Lower lobe of right lung (tissue), 2 donors: Measurements from ENCODE around the gene BICC1. TPM values are rescaled to one million over a fixed set of nuclear protein-coding genes. Genes with fewer than 3 reads are reported as not detected.

Source experiments
- ATAC-seq, 2 donors: fragments of 200-7000 bp; cut with Tn5 transposase; one replicate each; pipeline ENCODE4 v1.9.1; 2020 to 2022; ENCODE audit warnings: mild to moderate bottlenecking in 2 of 2, moderate library complexity in 2 of 2
- DNase-seq: peaks from one replicate; pipeline ENCODE4 v3.0.0-alpha.2; 2020
- H3K27ac ChIP-seq: fragments of 200-600 bp; one replicate; pipeline ENCODE4 v1.8.0; 2022
- H3K27me3 ChIP-seq: fragments of 200-600 bp; one replicate; pipeline ENCODE4 v1.8.0; 2022; ENCODE audit warnings: low read depth
- H3K36me3 ChIP-seq: fragments of 200-600 bp; one replicate; pipeline ENCODE4 v1.8.0; 2022; ENCODE audit warnings: mild to moderate bottlenecking
- H3K4me1 ChIP-seq: fragments of 200-600 bp; one replicate; pipeline ENCODE4 v1.8.0; 2022
- H3K4me3 ChIP-seq: fragments of 200-600 bp; one replicate; pipeline ENCODE4 v1.8.0; 2022; ENCODE audit warnings: mild to moderate bottlenecking
- H3K9me3 ChIP-seq: fragments of 200-600 bp; one replicate; pipeline ENCODE4 v1.8.0; 2022
- intact Hi-C: fragments of 100-400 bp; cut with DNase I; formaldehyde crosslinking; loops from one replicate; pipeline ENCODE4 v1.11.0; 2022
- total RNA-seq: library from RNA; stranded (reverse); fragmentation: NEBNext Ultra II Directional; extraction: Animal tissue kit (Norgen Biotek cat#: 25700); gene quantifications from one replicate; pipeline ENCODE4 v1.2.1, GENCODE V29; 2021
- TF ChIP-seq, protein P1 (sequence below): fragments of 200-600 bp; IDR thresholded peaks from one replicate; pipeline ENCODE4 v1.8.0; 2022; ENCODE audit warnings: antibody characterized with exemption, mild to moderate bottlenecking
- donor health status: DM: no; HTN: yes; CAD: no; lungs with severe emphysema.

The BICC1 gene
- total RNA-seq, 1 donor from 2014 or later: 11.0 TPM

DNA sequence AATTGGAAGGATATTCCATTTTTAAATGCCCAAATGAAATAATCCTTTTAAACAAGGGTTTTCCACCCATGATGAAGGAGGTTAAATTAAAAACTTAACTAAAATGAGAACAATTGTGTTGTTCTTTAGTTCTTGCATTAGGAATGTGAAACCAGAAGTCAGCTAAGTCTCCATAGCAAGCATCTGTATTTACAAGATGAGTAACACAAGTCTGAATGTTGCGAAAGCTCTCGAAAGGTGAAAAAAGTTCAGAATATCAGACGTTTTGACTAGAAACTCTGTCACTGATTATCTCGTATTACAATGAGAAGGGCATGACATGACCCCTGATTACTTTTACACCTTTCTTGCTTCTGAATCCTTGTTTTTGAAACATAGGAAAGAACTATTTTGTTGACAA lies 149.6 kb downstream of the BICC1 start:
- Histone ChIP-seq H3K36me3 (no peaks in the 10 kb centered on the region), H3K9me3 (peaks cover 10% of the 10 kb centered on the region), H3K4me3 (no peak overlapping the region), H3K27me3 (no peaks in the 10 kb centered on the region), H3K27ac (no peak overlapping the region), H3K4me1 (peaks cover 5% of the 10 kb centered on the region)
- TF ChIP-seq, protein P1, sequence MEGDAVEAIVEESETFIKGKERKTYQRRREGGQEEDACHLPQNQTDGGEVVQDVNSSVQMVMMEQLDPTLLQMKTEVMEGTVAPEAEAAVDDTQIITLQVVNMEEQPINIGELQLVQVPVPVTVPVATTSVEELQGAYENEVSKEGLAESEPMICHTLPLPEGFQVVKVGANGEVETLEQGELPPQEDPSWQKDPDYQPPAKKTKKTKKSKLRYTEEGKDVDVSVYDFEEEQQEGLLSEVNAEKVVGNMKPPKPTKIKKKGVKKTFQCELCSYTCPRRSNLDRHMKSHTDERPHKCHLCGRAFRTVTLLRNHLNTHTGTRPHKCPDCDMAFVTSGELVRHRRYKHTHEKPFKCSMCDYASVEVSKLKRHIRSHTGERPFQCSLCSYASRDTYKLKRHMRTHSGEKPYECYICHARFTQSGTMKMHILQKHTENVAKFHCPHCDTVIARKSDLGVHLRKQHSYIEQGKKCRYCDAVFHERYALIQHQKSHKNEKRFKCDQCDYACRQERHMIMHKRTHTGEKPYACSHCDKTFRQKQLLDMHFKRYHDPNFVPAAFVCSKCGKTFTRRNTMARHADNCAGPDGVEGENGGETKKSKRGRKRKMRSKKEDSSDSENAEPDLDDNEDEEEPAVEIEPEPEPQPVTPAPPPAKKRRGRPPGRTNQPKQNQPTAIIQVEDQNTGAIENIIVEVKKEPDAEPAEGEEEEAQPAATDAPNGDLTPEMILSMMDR: no peak
- intact Hi-C loops: no loop called here
- DNase-seq (no peak), ATAC-seq (no peak)

DNA sequence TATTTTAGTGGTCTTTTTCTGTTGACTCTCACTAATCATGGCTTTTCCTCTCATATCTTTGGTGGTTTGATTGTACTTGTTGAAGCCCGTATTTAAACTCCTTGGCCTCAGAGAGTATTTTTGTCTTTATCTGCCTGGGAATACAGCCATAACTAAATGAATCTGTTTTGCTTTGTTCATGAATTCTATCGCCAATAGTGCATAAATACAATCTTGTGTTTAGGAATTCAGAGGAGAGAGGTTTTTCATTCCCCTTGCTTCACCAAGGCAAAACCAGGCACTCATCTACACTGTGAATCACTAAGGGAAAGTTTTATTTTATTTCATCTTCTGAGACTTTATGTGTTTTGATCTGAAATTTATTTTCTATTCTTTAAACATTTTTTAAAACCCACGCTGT lies 152.7 kb downstream of the BICC1 start:
- intact Hi-C loops: no loop called here
- ATAC-seq (no peak), DNase-seq (no peak)
- peaks cover 10% of the 10 kb centered on the region for H3K9me3 ChIP-seq
- TF ChIP-seq, protein P1: no peak
- no peak overlapping the region for H3K27ac ChIP-seq
- no peak overlapping the region for H3K4me3 ChIP-seq
- H3K27me3 ChIP-seq: no peaks in the 10 kb centered on the region
- peaks cover 5% of the 10 kb centered on the region for H3K4me1 ChIP-seq
- no peaks in the 10 kb centered on the region for H3K36me3 ChIP-seq

DNA sequence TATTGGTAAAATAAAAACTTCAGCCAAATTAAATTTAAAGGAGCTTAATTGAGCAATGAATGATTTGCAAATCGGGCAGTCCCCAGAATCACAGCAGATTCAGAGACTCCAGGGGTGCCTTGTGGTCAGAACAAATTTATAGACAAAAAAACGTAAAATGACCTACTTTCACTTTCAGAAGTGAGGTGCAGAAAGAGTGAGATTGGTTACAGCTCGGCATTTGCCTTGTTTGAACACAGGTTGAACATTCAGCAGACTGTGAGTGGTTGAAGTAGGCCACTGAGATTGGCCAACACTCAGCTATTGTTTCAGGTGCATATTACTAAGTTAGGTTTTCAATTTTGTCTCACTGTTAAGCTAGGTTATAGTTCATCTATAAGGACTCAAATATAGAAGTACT lies 153.4 kb downstream of the BICC1 start:
- peak overlapping the region; percentile 3 for H3K27ac ChIP-seq
- ATAC-seq (peak; percentile 61 to 86), DNase-seq (no peak)

GRCh38 chr10:58667658-58668310 lies 155.1 kb downstream of the BICC1 start:
- Histone ChIP-seq H3K4me1 (peaks cover 5% of the 10 kb centered on the region), H3K27me3 (no peaks in the 10 kb centered on the region), H3K9me3 (peaks cover 10% of the 10 kb centered on the region), H3K36me3 (no peaks in the 10 kb centered on the region), H3K27ac (no peak overlapping the region), H3K4me3 (no peak overlapping the region)
- DNase-seq (no peak), ATAC-seq (no peak)
- TF ChIP-seq, protein P1: no peak
- intact Hi-C loops: no loop called here

More for the DNA sequence above, 153.4 kb downstream of the BICC1 start:
- Histone ChIP-seq H3K36me3 (no peaks in the 10 kb centered on the region), H3K4me1 (peaks cover 5% of the 10 kb centered on the region), H3K27me3 (no peaks in the 10 kb centered on the region), H3K4me3 (peak overlapping the region; percentile 19), H3K9me3 (peaks cover 10% of the 10 kb centered on the region)
- intact Hi-C loops: no loop called here
- TF ChIP-seq, protein P1: no peak

GRCh38 chr10:58672845-58673244 lies 160.2 kb downstream of the BICC1 start:
- Histone ChIP-seq H3K27ac (no peak overlapping the region), H3K4me3 (no peak overlapping the region), H3K27me3 (no peaks in the 10 kb centered on the region), H3K4me1 (no peaks in the 10 kb centered on the region), H3K9me3 (no peaks in the 10 kb centered on the region), H3K36me3 (no peaks in the 10 kb centered on the region)
- DNase-seq (no peak), ATAC-seq (no peak)
- intact Hi-C loops: no loop called here
- TF ChIP-seq, protein P1: no peak
